Hair follicle dermal papilla cell (primary cell): ENCODE results near the gene GOLGA8A. TPM values are rescaled to one million over a fixed set of nuclear protein-coding genes. Genes with fewer than 3 reads are reported as not detected.

Experiments
- total RNA-seq: library from RNA; depleted of rRNA; stranded (reverse); fragments of >200 nt; gene quantifications from 2 replicates; pipeline ENCODE4 v1.2.3, GENCODE V29; 2012

The GOLGA8A gene, protein sequence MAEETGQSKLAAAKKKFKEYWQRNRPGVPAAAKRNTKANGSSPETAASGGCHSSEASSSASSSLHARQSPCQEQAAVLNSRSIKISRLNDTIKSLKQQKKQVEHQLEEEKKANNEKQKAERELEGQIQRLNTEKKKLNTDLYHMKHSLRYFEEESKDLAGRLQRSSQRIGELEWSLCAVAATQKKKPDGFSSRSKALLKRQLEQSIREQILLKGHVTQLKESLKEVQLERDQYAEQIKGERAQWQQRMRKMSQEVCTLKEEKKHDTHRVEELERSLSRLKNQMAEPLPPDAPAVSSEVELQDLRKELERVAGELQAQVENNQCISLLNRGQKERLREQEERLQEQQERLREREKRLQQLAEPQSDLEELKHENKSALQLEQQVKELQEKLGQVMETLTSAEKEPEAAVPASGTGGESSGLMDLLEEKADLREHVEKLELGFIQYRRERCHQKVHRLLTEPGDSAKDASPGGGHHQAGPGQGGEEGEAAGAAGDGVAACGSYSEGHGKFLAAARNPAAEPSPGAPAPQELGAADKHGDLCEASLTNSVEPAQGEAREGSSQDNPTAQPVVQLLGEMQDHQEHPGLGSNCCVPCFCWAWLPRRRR
- 12.3 and 26.1 TPM in 2 replicates for total RNA-seq

DNA sequence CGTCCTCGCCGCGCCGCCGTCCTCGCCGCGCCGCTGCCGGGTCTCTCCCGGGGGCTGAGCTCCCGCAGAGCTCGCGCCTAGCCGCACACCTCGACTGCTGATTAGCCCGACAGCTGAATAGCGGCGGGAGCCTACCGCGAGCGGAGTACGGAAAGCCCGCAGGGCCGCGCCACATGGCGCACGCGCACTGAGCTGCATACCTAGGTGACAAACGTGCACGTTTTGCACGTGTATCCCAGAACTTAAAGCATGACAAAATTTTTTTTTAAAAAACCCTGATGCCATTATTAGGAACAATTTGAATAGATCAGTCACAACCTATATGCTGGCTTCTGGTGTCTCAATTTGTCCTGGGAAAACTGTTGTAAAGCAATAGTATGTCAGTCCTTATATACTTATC, at the start of gene GOLGA8A:
GOLGA8A (minus strand) TSS at position 122 of the 400 bp plus-strand sequence. CDS start 48,117 bp downstream, outside the sequence.

Other genes starting within 250 kb of the GOLGA8A start
- gene KATNBL1, start 227.7 kb downstream of the GOLGA8A start, total RNA-seq, result 42.1 and 47.1 TPM in 2 replicates
- 102 and 123 TPM in 2 replicates for gene EMC4, start 212.8 kb downstream of the GOLGA8A start, total RNA-seq
- 15.3 and 21.7 TPM in 2 replicates for gene SLC12A6, start 100.0 kb downstream of the GOLGA8A start, total RNA-seq
- gene NOP10, start 94.7 kb downstream of the GOLGA8A start, total RNA-seq, result 124 and 134 TPM in 2 replicates
- gene NUTM1, start 94.5 kb downstream of the GOLGA8A start, total RNA-seq, result not detected in 2 replicates
- gene LPCAT4, start 70.6 kb downstream of the GOLGA8A start, total RNA-seq, result 5.7 and 8.4 TPM in 2 replicates
- 14.9 and 31.8 TPM in 2 replicates for gene GOLGA8B, start 145.8 kb upstream of the GOLGA8A start, total RNA-seq